H9 (cell line): ENCODE results near the gene NCLN. TPM values are rescaled to one million over a fixed set of nuclear protein-coding genes. Genes with fewer than 3 reads are reported as not detected.

ENCODE experiments used
- DNase-seq: peaks from one replicate; pipeline ENCODE4 v3.0.0-alpha.2; 2017
- H2AFZ ChIP-seq: one replicate; pipeline ENCODE4 v1.6.1; 2013; ENCODE audit warnings: mild to moderate bottlenecking, low read length, control low read depth, moderate library complexity
- H2AK5ac ChIP-seq: 2 replicates; pipeline ENCODE4 v1.6.1; 2013; ENCODE audit warnings: low read length, control low read depth, mixed read lengths; ENCODE audit not compliant: insufficient read length
- H2BK120ac ChIP-seq: one replicate; pipeline ENCODE4 v1.6.1; 2013; ENCODE audit warnings: low read depth, mild to moderate bottlenecking, low read length, control low read depth, inconsistent platforms; ENCODE audit not compliant: poor library complexity, severe bottlenecking
- H2BK12ac ChIP-seq: 2 replicates; pipeline ENCODE4 v1.6.1; 2013; ENCODE audit warnings: low read length, control low read depth, mixed read lengths, low read depth; ENCODE audit not compliant: insufficient read length
- H2BK15ac ChIP-seq: 2 replicates; pipeline ENCODE4 v1.6.1; 2013; ENCODE audit warnings: low read depth, low read length, control low read depth
- H2BK20ac ChIP-seq: one replicate; pipeline ENCODE4 v1.6.1; 2013; ENCODE audit warnings: low read depth, mild to moderate bottlenecking, low read length, control low read depth, inconsistent platforms; ENCODE audit not compliant: poor library complexity, severe bottlenecking
- H2BK5ac ChIP-seq: 2 replicates; pipeline ENCODE4 v1.6.1; 2013; ENCODE audit warnings: low read length, control low read depth, mixed read lengths; ENCODE audit not compliant: insufficient read length
- H3K14ac ChIP-seq: 2 replicates; pipeline ENCODE4 v1.6.1; 2013; ENCODE audit warnings: low read length, control low read depth; ENCODE audit not compliant: insufficient read depth
- H3K18ac ChIP-seq: 2 replicates; pipeline ENCODE4 v1.6.1; 2013; ENCODE audit warnings: low read depth, mild to moderate bottlenecking, mixed read lengths, low read length, control low read depth; ENCODE audit not compliant: insufficient read length
- H3K23ac ChIP-seq: 2 replicates; pipeline ENCODE4 v1.6.1; 2013; ENCODE audit warnings: low read length, control low read depth, mixed read lengths, low read depth; ENCODE audit not compliant: insufficient read length
- H3K23me2 ChIP-seq: 2 replicates; pipeline ENCODE4 v1.6.1; 2013; ENCODE audit warnings: low read depth, mild to moderate bottlenecking, mixed read lengths, low read length, control low read depth; ENCODE audit not compliant: insufficient read length, poor library complexity, severe bottlenecking
- H3K27ac ChIP-seq: 2 replicates; pipeline ENCODE4 v1.5.1; 2013; ENCODE audit warnings: low read length, control low read depth, mixed read lengths, low read depth; ENCODE audit not compliant: insufficient read length
- H3K27me3 ChIP-seq: 2 replicates; pipeline ENCODE4 v1.6.1; 2013; ENCODE audit warnings: low read length, control low read depth, inconsistent platforms; ENCODE audit not compliant: insufficient read depth
- H3K4ac ChIP-seq: 2 replicates; pipeline ENCODE4 v1.6.1; 2013; ENCODE audit warnings: low read depth, mild to moderate bottlenecking, control low read depth, inconsistent platforms, low read length, moderate library complexity
- H3K4me1 ChIP-seq: 2 replicates; pipeline ENCODE4 v1.6.1; 2013; ENCODE audit warnings: low read length, control low read depth, inconsistent platforms; ENCODE audit not compliant: insufficient read depth
- H3K4me2 ChIP-seq: 2 replicates; pipeline ENCODE4 v1.6.1; 2013; ENCODE audit warnings: low read length, control low read depth, mixed read lengths; ENCODE audit not compliant: insufficient read length, insufficient read depth
- H3K56ac ChIP-seq: 2 replicates; pipeline ENCODE4 v1.6.1; 2013; ENCODE audit warnings: low read depth, mild to moderate bottlenecking, mixed read lengths, low read length, control low read depth; ENCODE audit not compliant: insufficient read length
- H3K79me1 ChIP-seq: 2 replicates; pipeline ENCODE4 v1.6.1; 2013; ENCODE audit warnings: low read depth, mild to moderate bottlenecking, moderate library complexity, low read length, control low read depth, inconsistent platforms; ENCODE audit not compliant: insufficient read depth, poor library complexity, severe bottlenecking
- H3K79me2 ChIP-seq: 2 replicates; pipeline ENCODE4 v1.6.1; 2013; ENCODE audit warnings: low read length, control low read depth, inconsistent platforms; ENCODE audit not compliant: insufficient read depth
- H3K9ac ChIP-seq: 2 replicates; pipeline ENCODE4 v1.6.1; 2013; ENCODE audit warnings: low read length, control low read depth, mixed read lengths; ENCODE audit not compliant: insufficient read length; ENCODE audit errors: extremely low read depth
- H3K9me3 ChIP-seq: one replicate; pipeline ENCODE4 v1.6.1; 2013; ENCODE audit warnings: low read depth, low read length, inconsistent platforms; ENCODE audit not compliant: control insufficient read depth
- H3T11ph ChIP-seq: one replicate; pipeline ENCODE4 v1.6.1; 2013; ENCODE audit warnings: mild to moderate bottlenecking, low read length, control low read depth, inconsistent platforms
- H4K20me1 ChIP-seq: one replicate; pipeline ENCODE4 v1.6.1; 2013; ENCODE audit not compliant: control insufficient read depth, insufficient read length, insufficient read depth
- H4K5ac ChIP-seq: 2 replicates; pipeline ENCODE4 v1.6.1; 2013; ENCODE audit warnings: low read depth, mild to moderate bottlenecking, mixed read lengths, low read length, control low read depth; ENCODE audit not compliant: insufficient read length
- H4K8ac ChIP-seq: replicated peaks from 2 replicates; pipeline ENCODE4 v1.6.1; 2013; ENCODE audit warnings: low read length, control low read depth, mixed read lengths, low read depth; ENCODE audit not compliant: insufficient read length
- H4K91ac ChIP-seq: 2 replicates; pipeline ENCODE4 v1.6.1; 2013; ENCODE audit warnings: low read depth, mild to moderate bottlenecking, moderate library complexity, mixed read lengths, low read length, control low read depth; ENCODE audit not compliant: insufficient read length
- H3K27ac Mint-ChIP-seq, 3 experiments: 2 replicates in 2 of 3; 3 replicates in 1 of 3; pipeline ENCODE4 v1.8.0; 2020 to 2021; ENCODE audit warnings: mixed read lengths in 3 of 3, mild to moderate bottlenecking in 1 of 3, moderate library complexity in 1 of 3
- H3K27me3 Mint-ChIP-seq: 2 replicates; pipeline ENCODE4 v1.8.0; 2021; ENCODE audit warnings: low read depth, mild to moderate bottlenecking, moderate library complexity, mixed read lengths
- H3K36me3 Mint-ChIP-seq, 3 experiments: 2 replicates in 2 of 3; 3 replicates in 1 of 3; pipeline ENCODE4 v1.8.0; 2020 to 2021; ENCODE audit warnings: low read depth in 3 of 3, mixed read lengths in 3 of 3; ENCODE audit not compliant: insufficient read depth in 1 of 3
- H3K4me1 Mint-ChIP-seq, 2 experiments: 2 replicates each; pipeline ENCODE4 v1.8.0; 2020; ENCODE audit warnings: mixed read lengths in 2 of 2
- H3K4me3 Mint-ChIP-seq, 2 experiments: 2 replicates in 1 of 2; 3 replicates in 1 of 2; pipeline ENCODE4 v1.8.0; 2020 to 2021; ENCODE audit warnings: mild to moderate bottlenecking in 2 of 2, mixed read lengths in 2 of 2, moderate library complexity in 1 of 2
- H3K9me3 Mint-ChIP-seq, 2 experiments: 2 replicates in 1 of 2; 3 replicates in 1 of 2; pipeline ENCODE4 v1.8.0; 2020; ENCODE audit warnings: mild to moderate bottlenecking in 2 of 2, mixed read lengths in 2 of 2, moderate library complexity in 1 of 2
- CTCF ChIP-seq: fragments of 200-600 bp; sonication (generic); conservative IDR thresholded peaks from 3 replicates; pipeline ENCODE4 v1.8.0; 2021; ENCODE audit warnings: antibody characterized with exemption, mild to moderate bottlenecking
- WGBS: extraction: QIAGEN DNeasy Blood & Tissue Kit; methylation state at CpG from one replicate; pipeline ENCODE4 v1.1.7; 2013; ENCODE audit warnings: missing lambda C conversion rate, low lambda C conversion rate, mixed read lengths; ENCODE audit not compliant: insufficient read length; ENCODE audit errors: extremely low coverage; 5-methylcytosine and 5-hydroxymethylcytosine counted together
- total RNA-seq: library from RNA; stranded (reverse); gene quantifications from 2 replicates; pipeline ENCODE4 v1.2.1, GENCODE V29; 2021

The NCLN gene
- total RNA-seq, 1 experiment from 2014 or later: 94.8 TPM

GRCh38 chr19:3160219-3160618, 25.5 kb upstream of the NCLN start:
- H3K9me3 Mint-ChIP-seq: peaks cover 3 to 11% of the 10 kb centered on the region in 2 experiments; a peak in 4 of 5 replicates
- H3K9ac ChIP-seq: no peak overlapping the region
- no peak overlapping the region for H3K4ac ChIP-seq
- H4K5ac ChIP-seq: no peak overlapping the region
- H3K4me2 ChIP-seq: no peak overlapping the region
- no peak overlapping the region for H4K91ac ChIP-seq
- no peak overlapping the region for H3K4me3 Mint-ChIP-seq
- no peak overlapping the region for H3K23ac ChIP-seq
- H3K56ac ChIP-seq: no peak overlapping the region
- H3K9me3 ChIP-seq: no peaks in the 10 kb centered on the region
- H3K14ac ChIP-seq: no peak overlapping the region
- H3K79me1 ChIP-seq: no peaks in the 10 kb centered on the region
- no peak overlapping the region for H2AK5ac ChIP-seq
- no peak overlapping the region for H2BK15ac ChIP-seq
- no peaks in the 10 kb centered on the region for H3K4me1 ChIP-seq
- peaks cover 45% of the 10 kb centered on the region for H3K27me3 Mint-ChIP-seq
- no peak overlapping the region for H3T11ph ChIP-seq
- no peak overlapping the region for H2BK20ac ChIP-seq
- peaks cover 0 to 3% (median 0%) of the 10 kb centered on the region in 3 experiments; a peak in 3 of 7 replicates for H3K36me3 Mint-ChIP-seq
- H3K79me2 ChIP-seq: no peaks in the 10 kb centered on the region
- TF ChIP-seq CTCF: no peak
- no CpG with 5 or more reads among the region's 3 CpGs for WGBS
- H3K27me3 ChIP-seq: no peaks in the 10 kb centered on the region
- no peak for DNase-seq
- H3K18ac ChIP-seq: no peak overlapping the region
- H3K4me1 Mint-ChIP-seq: peaks cover 6 to 9% of the 10 kb centered on the region in 2 experiments
- H2BK5ac ChIP-seq: no peak overlapping the region
- no peaks in the 10 kb centered on the region for H3K23me2 ChIP-seq
- no peak overlapping the region for H2BK120ac ChIP-seq
- H2BK12ac ChIP-seq: no peak overlapping the region
- no peak overlapping the region for H4K8ac ChIP-seq
- no peak overlapping the region for H3K27ac ChIP-seq
- no peak overlapping the region for H2AFZ ChIP-seq
- peak overlapping the region in 1 of 3 experiments; percentile 10; a peak in 1 of 7 replicates for H3K27ac Mint-ChIP-seq
- no peaks in the 10 kb centered on the region for H4K20me1 ChIP-seq
